Cardiac muscle cell (in vitro differentiated cells and primary cell): ENCODE results near the gene IFNL2. TPM values are rescaled to one million over a fixed set of nuclear protein-coding genes. Genes with fewer than 3 reads are reported as not detected.

Experiments used
- DNase-seq, 2 donors: peaks; one replicate each; pipeline versions ENCODE4 v3.0.0 to v3.0.0-alpha.2; 2010 to 2017; ENCODE audit warnings: low read depth in 1 of 2, low spot score in 1 of 2
- H3K27ac ChIP-seq: fragments of 200-600 bp; sonication (generic); 2 replicates; pipeline ENCODE4 v1.5.1; 2016
- H3K27me3 ChIP-seq: fragments of 200-600 bp; sonication (generic); 2 replicates; pipeline ENCODE4 v1.6.0; 2016; ENCODE audit warnings: control low read depth
- H3K36me3 ChIP-seq: fragments of 200-600 bp; sonication (generic); 2 replicates; pipeline ENCODE4 v1.5.1; 2016; ENCODE audit warnings: control low read depth
- H3K4me1 ChIP-seq: fragments of 200-600 bp; sonication (generic); 2 replicates; pipeline ENCODE4 v1.8.1; 2017; ENCODE audit warnings: low read depth, mild to moderate bottlenecking, mixed run types
- H3K4me3 ChIP-seq: fragments of 200-600 bp; sonication (generic); 2 replicates; pipeline ENCODE4 v1.5.1; 2016; ENCODE audit warnings: mild to moderate bottlenecking
- H3K9me3 ChIP-seq: fragments of 200-600 bp; sonication (generic); 2 replicates; pipeline ENCODE4 v1.5.1; 2017; ENCODE audit warnings: low read depth, mild to moderate bottlenecking, control low read depth
- polyA plus RNA-seq: library from polyadenylated mRNA; unstranded; fragments of >200 nt; fragmentation: Nextera tagmentation; extraction: Ambion mirVana; gene quantifications from 2 replicates; pipeline ENCODE4 v1.2.1, GENCODE V29; 2016
- total RNA-seq: library from RNA; depleted of rRNA; stranded (reverse); fragments of >200 nt; gene quantifications from 2 replicates; pipeline ENCODE4 v1.2.3, GENCODE V29; 2016
- TF ChIP-seq, protein P1 (sequence below): IDR thresholded peaks from 2 replicates; pipeline ENCODE4 v1.5.1; 2012; ENCODE audit warnings: low read depth, mild to moderate bottlenecking, low read length

Gene IFNL2
- total and polyA plus RNA-seq, 2 experiments from 2014 or later: not detected

DNA sequence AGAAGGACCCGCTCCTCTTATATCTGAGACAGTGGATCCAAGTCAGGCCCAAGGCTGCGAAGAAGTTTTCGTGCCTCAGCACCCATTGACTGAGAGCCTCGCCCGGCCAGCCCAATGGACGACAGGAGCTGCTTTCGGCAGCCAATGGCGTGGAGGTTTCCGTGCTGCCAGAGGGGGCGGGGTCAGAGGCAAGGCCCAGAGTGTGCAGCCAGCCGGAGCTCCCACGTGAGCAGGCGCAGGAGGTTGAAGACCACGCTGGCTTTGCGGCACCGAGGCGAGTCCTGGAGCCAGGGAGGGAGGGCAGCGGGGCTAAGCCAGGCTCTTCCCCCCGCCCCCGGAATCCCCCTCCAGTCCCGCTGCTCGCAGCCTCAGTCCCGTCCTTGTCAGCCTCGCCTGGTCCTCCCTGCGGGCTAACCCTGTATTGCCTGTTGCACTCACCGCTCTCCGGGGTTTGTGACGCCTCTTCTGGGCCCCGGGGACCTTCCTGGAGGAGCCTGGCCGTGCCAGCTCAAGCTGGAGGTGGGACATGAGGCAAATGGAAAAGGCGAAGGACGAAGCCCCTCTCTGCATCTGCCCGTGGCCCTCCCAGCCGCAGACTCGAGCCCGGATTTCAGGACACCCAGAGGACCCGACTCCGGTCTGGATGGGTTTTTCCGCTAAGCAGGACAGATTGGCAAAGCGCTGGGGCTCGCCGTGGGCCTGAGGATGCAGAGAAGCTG lies 21.1 kb upstream of the IFNL2 start:
- Histone ChIP-seq H3K4me3 (no peak overlapping the region), H3K4me1 (no peaks in the 10 kb centered on the region), H3K36me3 (no peaks in the 10 kb centered on the region), H3K27ac (no peak overlapping the region), H3K9me3 (no peaks in the 10 kb centered on the region), H3K27me3 (peaks cover 46% of the 10 kb centered on the region)
- peak in 1 of 2 donors; percentile 40 for DNase-seq
- TF ChIP-seq, protein P1, sequence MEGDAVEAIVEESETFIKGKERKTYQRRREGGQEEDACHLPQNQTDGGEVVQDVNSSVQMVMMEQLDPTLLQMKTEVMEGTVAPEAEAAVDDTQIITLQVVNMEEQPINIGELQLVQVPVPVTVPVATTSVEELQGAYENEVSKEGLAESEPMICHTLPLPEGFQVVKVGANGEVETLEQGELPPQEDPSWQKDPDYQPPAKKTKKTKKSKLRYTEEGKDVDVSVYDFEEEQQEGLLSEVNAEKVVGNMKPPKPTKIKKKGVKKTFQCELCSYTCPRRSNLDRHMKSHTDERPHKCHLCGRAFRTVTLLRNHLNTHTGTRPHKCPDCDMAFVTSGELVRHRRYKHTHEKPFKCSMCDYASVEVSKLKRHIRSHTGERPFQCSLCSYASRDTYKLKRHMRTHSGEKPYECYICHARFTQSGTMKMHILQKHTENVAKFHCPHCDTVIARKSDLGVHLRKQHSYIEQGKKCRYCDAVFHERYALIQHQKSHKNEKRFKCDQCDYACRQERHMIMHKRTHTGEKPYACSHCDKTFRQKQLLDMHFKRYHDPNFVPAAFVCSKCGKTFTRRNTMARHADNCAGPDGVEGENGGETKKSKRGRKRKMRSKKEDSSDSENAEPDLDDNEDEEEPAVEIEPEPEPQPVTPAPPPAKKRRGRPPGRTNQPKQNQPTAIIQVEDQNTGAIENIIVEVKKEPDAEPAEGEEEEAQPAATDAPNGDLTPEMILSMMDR: no peak

GRCh38 chr19:39247701-39248664 lies 20.2 kb upstream of the IFNL2 start:
- Histone ChIP-seq H3K4me1 (no peaks in the 10 kb centered on the region), H3K27me3 (peaks cover 46% of the 10 kb centered on the region), H3K4me3 (no peak overlapping the region), H3K27ac (no peak overlapping the region), H3K9me3 (no peaks in the 10 kb centered on the region), H3K36me3 (no peaks in the 10 kb centered on the region)
- TF ChIP-seq, protein P1: no peak
- DNase-seq: peak; percentile 24 to 47

GRCh38 chr19:39248806-39249205 lies 19.4 kb upstream of the IFNL2 start, which contains the start of gene IFNL4:
TSS of gene IFNL4 (minus strand) at chr19:39248856.
- no peak within 1 kb of the TSS for H3K4me3 ChIP-seq
- no peaks in the 10 kb centered on the region for H3K36me3 ChIP-seq
- peaks cover 44% of the 10 kb centered on the region for H3K27me3 ChIP-seq
- no peak for DNase-seq
- TF ChIP-seq, protein P1: no peak
- no peak within 1 kb of the TSS for H3K27ac ChIP-seq
- H3K4me1 ChIP-seq: no peaks in the 10 kb centered on the region
- H3K9me3 ChIP-seq: no peaks in the 10 kb centered on the region

DNA sequence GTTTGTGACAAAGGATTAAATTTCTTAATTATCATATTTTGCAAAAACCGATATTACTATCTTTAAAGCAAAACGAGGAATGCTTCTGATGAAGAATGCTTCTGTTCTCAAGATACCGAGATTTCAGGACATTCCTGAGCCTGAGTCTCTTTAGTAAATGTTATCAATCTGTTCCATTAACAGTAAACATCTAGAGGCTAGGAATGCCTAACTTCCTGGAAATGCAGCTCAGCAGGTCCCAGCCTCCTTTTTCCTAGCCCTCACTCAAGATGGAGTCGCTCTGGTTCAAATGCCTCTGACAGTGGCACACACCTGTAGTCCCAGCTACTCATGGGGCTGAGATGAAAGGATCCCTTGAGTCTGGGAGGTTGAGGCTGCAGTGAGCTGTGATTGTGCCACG lies 17.1 kb upstream of the IFNL2 start:
- Histone ChIP-seq H3K4me1 (no peaks in the 10 kb centered on the region), H3K27ac (no peak overlapping the region), H3K27me3 (peaks cover 43% of the 10 kb centered on the region), H3K4me3 (no peak overlapping the region), H3K36me3 (no peaks in the 10 kb centered on the region), H3K9me3 (no peaks in the 10 kb centered on the region)
- no peak for DNase-seq
- TF ChIP-seq, protein P1: no peak

DNA sequence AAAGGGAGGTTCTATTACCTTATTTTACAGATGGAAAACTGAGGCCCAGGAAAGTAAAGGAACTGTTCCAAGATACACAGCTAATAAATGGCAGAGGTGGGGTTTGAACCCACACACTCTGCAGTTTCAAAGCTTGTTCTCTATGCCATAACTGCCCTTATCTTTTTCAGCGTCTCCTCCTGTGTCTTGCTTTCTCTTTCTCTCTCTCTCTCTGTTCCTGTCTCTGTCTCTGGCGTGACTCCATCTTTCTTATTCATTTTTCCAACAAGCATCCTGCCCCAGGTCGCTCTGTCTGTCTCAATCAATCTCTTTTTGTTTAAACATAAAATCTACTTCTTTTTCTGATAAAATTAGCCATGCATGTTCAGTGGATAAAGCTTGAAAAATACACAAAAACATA lies 16.4 kb upstream of the IFNL2 start:
- TF ChIP-seq, protein P1: no peak
- Histone ChIP-seq H3K36me3 (no peaks in the 10 kb centered on the region), H3K9me3 (no peaks in the 10 kb centered on the region), H3K27me3 (peaks cover 41% of the 10 kb centered on the region), H3K4me3 (no peak overlapping the region), H3K27ac (no peak overlapping the region), H3K4me1 (no peaks in the 10 kb centered on the region)
- DNase-seq: no peak
